ENCODE results near the gene GBP7.
"Not testable (repeated sequence)": the region's sequence is repeated elsewhere in the genome, so short reads cannot be mapped to it uniquely, and the experiment has no call there.

The GBP7 gene

GRCh38 chr1:89172468-89173143 is 3.2 kb downstream of the GBP7 start:
- intact Hi-C loops (cut with DNase I) = no loop called here

GRCh38 chr1:89171067-89171438 is 4.8 kb downstream of the GBP7 start:
- intact Hi-C loops (cut with DNase I) = no loop called here
- no peak for DNase-seq

More at GRCh38 chr1:89172468-89173143, 3.2 kb downstream of the GBP7 start:
- DNase-seq = no peak

GRCh38 chr1:89170170-89171066 is 5.4 kb downstream of the GBP7 start:
- DNase-seq = no peak
- intact Hi-C loops (cut with DNase I) = no loop called here

GRCh38 chr1:89169166-89169565 is 6.6 kb downstream of the GBP7 start:
- DNase-seq = no peak
- intact Hi-C loops (cut with DNase I) = no loop called here

- intact Hi-C loops (cut with DNase I) = no loop called here
- no peak for DNase-seq
Measured at GRCh38 chr1:89167590-89168230, 8.1 kb downstream of the GBP7 start.

- DNase-seq = no peak
- intact Hi-C loops (cut with DNase I) = no loop called here
Measured at GRCh38 chr1:89166705-89167104, 9.1 kb downstream of the GBP7 start.

- no peak for DNase-seq
Measured at GRCh38 chr1:89165811-89166210, 10.0 kb downstream of the GBP7 start.

GRCh38 chr1:89151047-89151446 is 24.8 kb downstream of the GBP7 start:
- intact Hi-C loops (cut with DNase I) = no loop called here
- no peak for DNase-seq

More at GRCh38 chr1:89165811-89166210, 10.0 kb downstream of the GBP7 start:
- intact Hi-C loops (cut with DNase I) = no loop called here

- intact Hi-C loops (cut with DNase I) = no loop called here
- DNase-seq = no peak
Measured at GRCh38 chr1:89149976-89150375, 25.8 kb downstream of the GBP7 start.

GRCh38 chr1:89149229-89149628 is 26.6 kb downstream of the GBP7 start:
- peak in 34 of 42 donors; percentile 8 to 68 (median 38) for DNase-seq
- intact Hi-C loops (cut with DNase I) = no loop called here

- intact Hi-C loops (cut with DNase I) = no loop called here
- no peak for DNase-seq
Measured at GRCh38 chr1:89147678-89148658, 27.8 kb downstream of the GBP7 start.

- DNase-seq = no peak
- intact Hi-C loops (cut with DNase I) = no loop called here
Measured at GRCh38 chr1:89146721-89147120, 29.1 kb downstream of the GBP7 start.

GRCh38 chr1:89143484-89143883 is 32.3 kb downstream of the GBP7 start:
- intact Hi-C loops (cut with DNase I) = no loop called here
- no peak for DNase-seq

- intact Hi-C loops (cut with DNase I) = no loop called here
- DNase-seq = no peak
Measured at GRCh38 chr1:89142160-89142559, 33.6 kb downstream of the GBP7 start.

GRCh38 chr1:89133747-89134146 is 42.1 kb downstream of the GBP7 start:
- no peak for DNase-seq
- intact Hi-C loops (cut with DNase I) = no loop called here

GRCh38 chr1:89130716-89131115 is 45.1 kb downstream of the GBP7 start:
- intact Hi-C loops (cut with DNase I) = no loop called here
- no peak for DNase-seq

- DNase-seq = no peak
- intact Hi-C loops (cut with DNase I) = no loop called here
Measured at GRCh38 chr1:89129911-89130310, 45.9 kb downstream of the GBP7 start.

GRCh38 chr1:89128003-89128458 is 47.8 kb downstream of the GBP7 start:
- intact Hi-C loops (cut with DNase I); DNase-seq: not testable (repeated sequence)

Data from head of caudate nucleus (tissue), 42 donors.